ENCODE measurements around the gene ATXN2.

ATXN2 gene

DNA sequence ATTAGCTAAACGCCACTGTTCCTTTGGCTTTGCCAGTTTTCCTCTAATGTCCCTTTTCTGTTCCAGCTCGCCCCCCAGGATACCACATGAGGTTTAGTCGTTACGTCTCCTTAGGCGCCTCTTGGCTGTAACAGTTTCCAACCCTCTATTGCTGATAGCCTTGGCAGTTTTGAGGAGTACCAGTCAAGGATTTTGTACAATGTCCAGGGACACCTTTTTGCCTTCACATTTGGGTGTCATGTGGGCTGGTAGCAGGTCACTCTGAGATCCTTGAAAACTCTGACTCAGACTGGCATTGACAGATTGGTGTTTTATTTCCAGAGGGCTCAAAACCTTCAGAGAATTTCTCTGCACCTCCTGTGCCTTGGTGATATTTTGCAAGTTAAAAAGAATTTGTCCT, 179.3 kb downstream of the ATXN2 start:
- no peak for DNase-seq (ENCODE audit: low spot score)

DNA sequence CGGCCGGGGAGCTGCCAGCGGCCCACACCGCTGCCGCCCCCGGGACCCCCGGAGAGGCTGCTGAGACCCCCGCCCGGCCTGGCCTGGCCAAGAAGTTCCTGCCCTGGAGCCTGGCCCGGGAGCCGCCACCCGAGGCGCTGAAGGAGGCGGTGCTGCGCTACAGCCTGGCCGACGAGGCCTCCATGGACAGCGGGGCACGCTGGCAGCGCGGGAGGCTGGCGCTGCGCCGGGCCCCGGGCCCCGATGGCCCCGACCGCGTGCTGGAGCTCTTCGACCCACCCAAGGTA, 180.6 kb downstream of the ATXN2 start:
- DNase-seq (ENCODE audit: low spot score), result no peak

DNA sequence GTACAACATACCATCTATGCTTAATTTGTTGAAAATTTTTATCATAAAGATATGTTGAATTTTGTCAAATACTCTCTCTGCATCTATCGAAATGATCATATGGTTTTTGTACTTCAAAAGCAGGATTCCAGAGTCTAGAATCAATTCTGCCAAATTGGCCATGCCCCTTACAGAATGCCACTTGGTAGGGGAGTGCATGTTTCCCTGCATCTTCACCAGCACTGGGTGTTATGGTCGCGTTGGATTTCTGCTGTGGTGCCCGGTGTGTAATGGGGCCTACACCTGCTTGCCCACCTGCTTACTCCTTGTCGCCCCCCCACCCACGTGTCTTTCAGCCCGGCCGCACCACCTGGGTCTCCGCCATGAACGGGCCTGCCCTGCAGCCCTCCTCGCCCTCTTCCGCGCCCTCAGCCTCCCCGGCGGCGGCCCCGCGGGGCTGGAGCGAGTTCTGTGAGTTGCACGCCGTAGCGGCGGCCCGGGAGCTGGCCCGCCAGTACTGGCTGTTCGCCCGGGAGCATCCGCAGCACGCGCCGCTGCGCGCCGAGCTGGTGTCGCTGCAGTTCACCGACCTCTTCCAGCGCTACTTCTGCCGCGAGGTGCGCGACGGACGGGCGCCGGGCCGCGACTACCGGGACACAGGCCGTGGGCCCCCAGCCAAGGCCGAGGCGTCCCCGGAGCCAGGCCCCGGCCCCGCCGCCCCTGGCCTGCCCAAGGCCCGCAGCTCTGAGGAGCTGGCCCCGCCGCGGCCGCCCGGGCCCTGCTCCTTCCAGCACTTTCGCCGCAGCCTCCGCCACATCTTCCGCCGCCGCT, 181.1 kb downstream of the ATXN2 start:
- DNase-seq (ENCODE audit: low spot score), result no peak

DNA sequence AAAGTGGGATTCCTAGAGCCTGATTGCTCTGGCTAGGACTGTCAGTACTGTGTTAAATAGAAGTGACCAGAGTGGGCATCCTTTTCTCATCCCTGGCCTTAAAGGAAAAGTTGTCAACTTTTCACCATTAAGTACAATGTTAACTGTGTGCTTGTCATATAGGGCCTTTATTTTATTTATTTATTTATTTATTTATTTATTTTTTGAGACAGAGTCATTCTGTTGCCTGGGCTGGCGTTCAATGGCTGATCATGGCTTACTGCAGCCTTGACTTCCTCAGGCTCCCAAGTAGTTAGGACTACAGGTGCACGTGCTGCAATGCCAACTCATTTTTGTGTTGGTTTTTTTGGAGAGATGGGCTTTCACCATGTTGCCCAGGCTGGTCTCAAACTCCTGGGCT, 181.8 kb downstream of the ATXN2 start:
- DNase-seq (ENCODE audit: low spot score), result no peak

DNA sequence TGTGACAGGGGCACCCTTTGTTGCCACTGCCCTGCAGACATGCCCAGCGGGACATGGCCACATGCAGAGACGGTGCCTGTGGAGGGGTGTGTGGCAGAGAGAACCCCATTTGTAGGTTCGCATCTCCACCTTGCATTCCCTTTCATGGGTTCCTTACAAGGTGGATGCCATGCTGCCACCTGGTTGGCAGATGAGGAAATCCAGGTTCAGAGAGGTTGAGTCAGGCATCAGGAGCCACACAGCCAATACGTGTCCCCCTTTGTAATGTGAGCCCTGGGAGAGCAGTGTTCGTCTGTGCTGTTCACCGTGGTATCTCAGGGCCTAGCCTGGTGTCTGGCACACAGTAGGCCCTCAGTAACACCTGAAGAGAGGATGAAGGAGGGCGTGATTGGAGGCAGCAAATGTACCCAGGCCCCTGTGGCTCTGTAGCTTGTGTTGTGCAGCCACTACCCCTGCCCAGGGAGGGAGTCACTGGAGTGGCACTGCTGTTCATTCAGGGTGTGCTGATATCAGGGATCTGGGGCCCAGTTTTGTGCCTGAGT, 184.3 kb downstream of the ATXN2 start:
- no peak for DNase-seq (ENCODE audit: low spot score)

DNA sequence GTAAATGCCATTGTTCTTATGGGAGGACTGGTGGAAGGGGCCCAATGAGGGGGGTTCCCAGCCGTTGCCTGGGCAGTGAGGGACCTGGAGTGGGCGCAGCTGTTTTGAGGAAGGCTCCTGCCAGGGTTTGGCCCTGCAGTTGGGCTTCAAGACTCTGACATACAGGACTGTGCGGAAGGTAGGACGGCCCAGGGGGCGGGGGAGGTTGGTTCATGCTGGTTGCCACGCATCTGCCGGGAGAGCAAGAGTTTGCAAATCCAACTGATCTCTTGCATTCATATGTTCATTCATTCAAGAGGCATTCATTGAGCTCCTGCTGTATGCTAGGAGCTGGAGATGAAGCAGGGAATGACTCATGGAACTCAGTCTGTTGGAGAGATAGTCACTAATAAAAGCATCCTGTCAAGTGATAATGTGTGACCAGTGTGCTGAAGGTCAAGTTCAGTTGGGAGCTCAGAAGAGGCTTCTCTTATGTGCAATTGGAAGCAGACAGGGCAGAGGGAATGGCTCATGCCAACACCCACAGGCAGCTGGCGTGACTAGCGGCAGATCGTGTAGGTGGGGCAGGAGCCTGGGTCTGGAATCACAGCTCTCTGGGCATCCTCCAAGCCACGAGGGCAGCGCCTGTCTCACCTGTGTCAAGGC, 185.6 kb downstream of the ATXN2 start:
- peak; percentile 57 for DNase-seq (ENCODE audit: low spot score)

DNA sequence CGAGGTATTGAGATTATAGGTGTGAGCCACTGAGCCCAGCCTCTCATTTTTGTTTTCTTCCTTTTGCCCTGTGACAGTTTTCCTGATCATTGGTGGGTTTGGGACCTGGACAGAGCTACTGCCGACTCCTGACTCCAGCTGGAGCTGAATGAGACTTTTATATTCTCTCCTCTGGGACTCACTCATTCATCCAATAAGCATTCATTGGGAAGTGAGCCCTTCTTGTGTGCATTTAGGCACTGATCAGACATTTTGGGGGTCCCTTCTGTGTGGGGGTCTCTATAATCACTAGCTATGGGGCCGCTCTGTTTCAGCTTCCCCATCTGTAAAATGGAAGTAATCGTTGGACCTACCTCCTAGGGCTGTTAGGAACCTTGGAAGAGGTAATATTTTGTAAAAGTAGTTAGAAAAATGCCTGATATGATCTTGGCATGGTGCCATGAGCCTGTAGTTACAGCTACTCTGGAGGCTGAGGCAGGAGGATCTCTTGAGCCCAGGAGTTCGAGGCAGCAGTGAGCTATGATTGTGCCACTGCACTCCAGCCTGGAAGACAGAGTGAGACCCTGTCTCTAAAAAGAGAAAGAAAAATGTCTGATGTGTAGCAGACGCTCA, 186.2 kb downstream of the ATXN2 start:
- no peak for DNase-seq (ENCODE audit: low spot score)

DNA sequence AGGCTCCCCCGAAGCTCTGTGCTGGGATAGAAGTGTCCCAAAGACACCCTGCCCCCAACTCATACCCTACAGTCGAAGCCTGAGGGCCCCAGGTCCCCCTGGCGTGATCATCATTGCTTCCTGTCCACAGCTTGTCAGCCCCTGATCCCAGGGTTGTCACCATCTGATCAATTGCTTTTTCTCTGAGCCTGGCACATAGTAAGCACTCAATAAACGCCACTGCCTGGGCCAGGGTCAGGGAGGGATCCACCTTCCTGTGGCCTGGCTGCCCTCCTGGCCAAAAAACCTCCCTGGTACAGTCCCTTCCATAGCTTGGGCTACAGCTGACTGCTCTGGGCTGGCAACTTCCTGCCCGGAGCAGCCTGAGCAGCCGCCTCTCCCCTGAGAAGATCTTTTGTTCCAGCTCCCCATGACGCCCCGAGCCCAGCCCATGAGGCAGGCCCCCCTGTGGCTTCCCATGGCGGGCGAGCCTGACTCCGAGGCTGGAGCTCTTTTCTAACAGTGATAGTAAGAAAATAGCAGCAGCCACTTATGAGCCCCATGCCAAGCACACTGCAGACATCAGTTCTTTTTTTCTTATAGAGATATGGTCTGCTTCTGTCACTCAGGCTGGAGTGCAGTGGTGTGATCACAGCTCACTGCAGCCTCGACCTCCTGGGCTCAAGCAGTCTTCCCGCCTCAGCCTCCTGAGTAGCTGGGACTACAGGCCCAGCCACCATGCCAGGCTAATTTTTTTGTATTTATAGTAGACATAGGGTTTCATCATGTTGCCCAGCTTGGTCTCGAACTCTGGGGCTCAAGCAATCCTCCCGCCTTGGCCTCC, 186.9 kb downstream of the ATXN2 start:
- DNase-seq (ENCODE audit: low spot score), result no peak

DNA sequence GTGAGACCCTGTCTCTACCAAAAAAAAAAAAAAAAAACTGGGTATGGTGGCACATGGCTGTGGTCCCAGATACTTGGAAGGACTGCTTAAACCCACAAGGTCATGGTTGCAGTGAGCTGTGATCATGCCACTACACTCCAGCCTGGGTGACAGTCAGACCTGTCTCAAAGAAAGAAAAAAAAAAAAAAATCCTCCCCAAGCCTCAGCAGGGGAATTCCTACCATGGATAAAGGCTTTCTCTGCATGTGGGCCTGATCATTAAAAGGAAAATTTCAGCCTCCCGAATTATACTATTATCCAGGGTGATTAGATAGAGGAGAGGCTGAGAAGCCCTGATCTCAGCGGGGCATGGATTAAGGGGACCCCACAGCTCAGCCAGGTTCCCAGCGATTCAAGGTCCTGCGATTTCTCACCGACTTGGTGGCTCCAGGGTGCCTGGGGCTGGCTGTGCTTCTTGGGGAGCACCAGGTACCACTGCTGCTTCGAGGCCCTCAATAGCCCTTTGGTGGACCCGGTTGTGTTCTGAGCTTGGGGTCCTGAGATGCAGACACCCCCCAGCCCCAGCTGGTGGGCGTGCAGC, 187.8 kb downstream of the ATXN2 start:
- DNase-seq (ENCODE audit: low spot score), result no peak

DNA sequence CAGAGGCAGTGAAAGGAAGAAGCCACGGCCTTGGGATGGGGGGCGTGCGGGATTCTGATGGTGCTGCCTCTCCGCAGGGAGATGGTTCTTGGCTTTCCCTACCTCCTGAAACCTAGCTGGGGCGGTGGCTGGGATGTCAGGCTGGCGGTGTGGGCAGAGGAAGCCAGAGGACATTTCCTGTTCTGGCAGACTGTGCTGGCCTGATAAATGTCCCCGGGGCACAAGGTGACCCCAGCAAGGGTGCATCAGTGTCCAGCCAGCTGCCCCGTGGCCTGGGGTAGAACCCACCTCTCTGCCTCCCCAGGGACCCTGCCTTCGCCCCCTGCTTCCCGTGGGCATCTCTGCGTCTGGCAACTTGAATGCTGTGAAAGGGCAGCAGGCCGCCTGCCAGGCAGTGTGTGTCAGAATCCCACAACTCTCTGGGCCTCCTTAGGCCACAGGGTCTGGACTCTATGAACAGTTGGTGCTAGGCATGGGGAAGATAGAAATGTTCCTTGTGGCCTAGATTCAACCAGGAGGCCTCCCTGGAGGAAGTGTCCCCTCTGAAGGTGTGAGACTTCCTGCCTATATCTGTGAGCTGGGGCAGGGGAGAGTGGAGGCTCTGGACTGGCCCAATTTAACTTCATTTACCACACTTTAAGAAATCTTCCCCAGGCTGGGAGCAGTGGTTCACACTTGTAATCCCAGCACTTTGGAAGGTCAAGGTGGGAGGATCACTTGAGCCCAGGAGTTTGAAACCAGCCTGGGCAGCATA, 188.5 kb downstream of the ATXN2 start:
- DNase-seq (ENCODE audit: low spot score), result no peak

DNA sequence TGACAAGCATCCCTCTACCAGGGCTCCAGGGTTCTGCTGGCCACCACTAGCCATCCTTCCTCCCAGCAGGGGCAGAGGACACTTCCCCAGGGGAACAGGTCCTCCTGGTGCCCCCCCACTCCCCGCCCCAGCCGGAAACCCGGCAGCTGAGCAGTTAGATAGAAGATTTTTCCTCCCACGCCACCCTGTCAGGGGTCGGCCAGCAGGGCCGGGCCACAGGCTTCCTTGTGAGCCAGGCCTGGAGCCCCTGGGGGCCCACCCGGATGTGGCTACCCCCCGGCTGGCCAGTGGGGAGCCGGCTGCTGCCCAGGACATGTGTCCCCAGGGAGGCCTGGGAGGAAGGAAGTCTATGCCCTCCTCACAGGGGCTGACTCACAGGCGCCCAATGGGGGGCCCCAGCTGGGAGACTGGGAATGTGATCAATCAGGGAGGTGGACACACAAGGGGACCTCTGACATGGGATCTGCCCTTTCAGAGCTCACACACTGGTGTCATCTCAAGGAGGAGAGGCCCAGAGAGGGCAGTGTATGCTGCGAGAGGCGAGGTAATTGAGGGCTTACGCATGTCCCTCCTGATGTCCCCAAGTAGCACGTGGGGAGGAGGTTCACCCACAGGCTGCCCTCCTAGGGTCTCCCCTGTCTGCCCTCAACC, 189.2 kb downstream of the ATXN2 start:
- DNase-seq (ENCODE audit: low spot score), result no peak

DNA sequence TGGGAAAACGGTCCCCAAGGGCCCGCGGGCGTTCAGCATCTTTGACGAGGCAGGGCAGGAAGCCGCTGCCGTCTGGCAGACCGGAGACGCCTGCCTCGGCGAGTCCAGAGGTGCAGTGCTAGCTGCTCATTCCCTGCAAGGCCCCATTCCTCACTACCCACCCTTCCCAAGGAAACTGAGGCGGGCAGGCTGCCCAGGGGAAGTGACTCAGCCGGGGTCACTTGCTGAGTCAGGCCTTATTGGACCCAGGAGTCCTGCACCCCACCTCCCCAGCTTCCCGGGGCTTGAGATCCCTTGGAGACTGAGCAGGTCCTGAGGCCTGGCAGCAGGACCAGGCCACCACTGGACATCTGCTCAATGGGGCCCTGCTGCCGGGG, 189.7 kb downstream of the ATXN2 start:
- DNase-seq (ENCODE audit: low spot score), result no peak

DNA sequence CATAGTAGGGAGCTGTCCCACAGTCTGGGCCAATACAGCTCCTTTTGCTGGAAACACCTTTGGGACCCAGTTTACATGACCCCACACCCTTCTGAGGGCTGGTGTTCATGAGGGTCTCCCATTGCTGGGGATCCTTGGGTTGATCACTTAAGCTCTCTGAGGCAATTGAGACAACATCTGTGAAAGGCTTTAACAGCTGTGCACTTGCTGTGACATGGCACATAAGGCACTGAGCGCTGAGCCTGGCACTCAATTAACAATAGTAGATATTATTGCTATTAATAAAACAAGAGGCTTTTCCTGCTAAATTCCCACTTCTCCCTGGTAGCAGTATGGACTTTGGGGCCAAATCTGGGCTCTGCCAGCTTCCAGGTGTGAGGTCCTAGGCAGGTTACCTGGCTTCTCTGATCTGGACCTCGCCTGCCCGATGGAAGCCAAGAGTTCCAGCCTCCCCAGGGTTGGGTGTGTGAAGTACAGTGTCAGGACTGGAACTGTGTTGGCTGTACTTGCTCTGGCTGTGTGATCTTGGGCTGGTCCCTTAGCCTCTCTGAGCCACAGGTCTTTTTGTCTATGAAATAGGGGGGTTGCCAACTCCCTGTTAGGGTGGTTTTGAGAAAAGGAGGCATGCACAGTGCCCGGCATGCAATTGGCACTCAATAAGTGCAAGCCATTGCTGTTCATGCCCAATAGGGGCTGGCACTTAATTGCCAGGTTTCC, 190.3 kb downstream of the ATXN2 start:
- no peak for DNase-seq (ENCODE audit: low spot score)

DNA sequence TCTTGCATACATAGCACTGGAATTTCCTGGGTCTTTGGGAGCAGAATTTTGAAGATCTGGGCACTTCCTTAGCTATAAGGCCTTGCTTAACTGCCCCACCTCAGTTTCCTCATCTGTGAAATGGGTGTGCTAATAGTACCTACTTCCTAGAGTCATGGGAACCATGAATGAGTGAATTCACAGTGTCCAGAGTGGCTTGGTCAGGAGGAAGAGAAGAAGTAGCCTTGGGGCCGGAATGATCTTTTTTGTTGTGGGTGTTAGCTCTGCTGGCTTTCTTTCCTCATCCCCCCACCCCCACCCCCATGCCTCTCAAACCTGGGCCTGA, 191.0 kb downstream of the ATXN2 start:
- DNase-seq (ENCODE audit: low spot score), result no peak

DNA sequence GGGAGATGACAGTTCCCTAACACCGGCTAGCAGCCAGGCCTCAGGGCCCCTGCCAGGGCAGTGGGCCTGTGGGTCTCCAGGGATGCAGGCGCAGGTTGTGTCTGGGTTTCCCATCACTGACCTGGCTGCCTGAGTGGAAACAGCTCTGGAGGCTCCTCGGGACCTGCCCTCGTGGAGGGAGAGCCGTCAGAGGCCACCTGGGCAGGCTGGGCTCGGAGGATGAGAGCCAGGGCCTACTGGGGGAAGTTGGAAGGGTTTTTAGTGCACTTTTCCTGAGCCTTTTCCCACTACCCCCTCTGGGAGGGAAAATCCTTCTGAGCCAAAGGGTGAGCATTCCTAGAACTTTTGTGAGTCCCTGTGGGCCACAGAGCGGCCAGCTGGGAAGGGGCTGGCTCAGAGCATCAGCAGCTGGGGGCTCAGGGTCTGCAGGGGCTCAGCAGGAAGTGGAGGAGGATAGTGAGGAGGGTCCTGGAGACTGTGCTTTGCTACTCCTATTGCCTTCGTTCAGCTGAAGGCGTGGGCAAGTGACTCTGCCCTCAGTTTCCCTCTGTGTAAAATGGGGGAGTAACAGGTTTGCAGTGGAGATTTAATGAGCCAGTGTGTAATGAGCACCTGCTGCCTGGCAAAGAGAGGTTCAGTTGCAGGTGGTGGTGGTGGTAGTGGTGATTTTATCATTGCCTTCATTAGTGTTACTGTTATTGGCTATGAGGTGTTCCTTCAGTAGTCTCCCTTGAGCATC, 191.6 kb downstream of the ATXN2 start:
- DNase-seq (ENCODE audit: low spot score), result no peak

DNA sequence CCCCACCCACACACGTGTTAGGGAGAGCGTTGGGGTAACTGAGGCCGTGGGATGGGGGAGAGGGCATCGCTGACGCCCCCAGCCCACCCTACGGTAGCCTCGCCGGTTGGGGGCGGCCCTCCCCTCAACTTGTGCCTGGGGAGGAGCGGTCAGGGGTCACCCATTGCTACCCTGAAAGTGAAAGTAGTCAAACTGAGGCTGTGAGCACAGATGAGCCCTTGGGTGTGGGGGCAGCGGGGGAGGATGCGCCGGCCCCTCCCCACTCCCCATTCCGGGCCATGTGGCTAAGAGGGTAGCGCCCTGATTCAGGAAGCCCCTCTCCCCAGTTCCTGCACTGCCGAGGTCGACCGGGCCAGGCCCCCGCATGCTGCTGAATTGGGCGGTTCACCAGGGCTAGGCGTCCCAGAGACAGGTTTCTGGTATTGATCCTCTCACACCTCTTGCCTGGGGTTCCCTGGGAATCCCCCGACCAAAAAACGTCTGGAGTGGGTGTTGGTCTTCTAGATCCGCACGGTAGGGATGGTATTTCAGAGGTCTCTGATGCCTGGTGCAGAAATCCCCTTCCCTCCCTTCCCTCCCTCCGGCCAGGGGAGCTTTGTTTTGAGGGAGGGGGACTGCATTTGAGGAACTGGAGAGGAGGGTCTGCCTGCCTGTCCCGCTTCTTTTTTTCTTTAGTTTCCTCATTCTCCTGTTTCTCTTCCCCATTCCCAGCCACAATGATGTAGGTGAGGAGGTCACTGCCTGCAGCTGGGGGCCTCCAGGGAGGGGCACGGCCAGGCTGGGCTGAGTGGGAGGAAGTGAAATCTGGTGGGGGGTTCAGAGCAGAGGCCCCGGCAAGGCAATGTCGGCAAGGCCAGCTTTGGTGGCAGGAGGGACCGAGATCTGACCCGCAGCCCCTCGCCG, 192.4 kb downstream of the ATXN2 start:
- no peak for DNase-seq (ENCODE audit: low spot score)

DNA sequence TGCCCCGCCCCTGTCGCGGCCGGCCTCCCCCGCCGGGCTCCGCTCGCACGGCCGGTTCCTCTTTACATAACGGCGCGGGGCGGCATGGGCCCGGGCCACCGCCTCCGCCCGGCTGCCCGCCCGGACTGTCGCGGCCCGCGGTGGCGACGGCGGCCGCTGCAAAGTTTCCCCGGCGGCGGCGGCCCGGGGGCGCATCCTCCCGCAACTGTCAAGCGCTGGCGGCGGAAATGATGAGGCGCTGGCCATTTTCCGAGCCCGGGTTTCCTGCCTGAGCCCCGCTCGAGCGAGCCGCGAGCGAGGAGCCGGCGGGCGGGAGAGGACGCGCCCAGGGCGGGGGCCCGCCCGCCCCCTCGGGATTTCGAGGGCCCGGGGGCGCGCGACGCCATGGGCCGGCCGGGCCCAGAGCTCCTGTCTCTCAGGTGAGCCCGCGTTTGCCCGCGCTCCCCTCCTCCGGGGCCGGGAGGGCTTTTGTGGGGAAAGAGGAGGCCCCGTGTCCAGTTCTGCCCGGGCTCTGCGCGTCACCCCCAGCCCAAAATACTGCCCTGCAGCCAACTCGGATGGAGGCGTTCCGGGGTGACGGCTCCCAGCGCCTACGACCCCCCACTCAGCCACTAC, 193.1 kb downstream of the ATXN2 start, which contains the start of gene SH2B3:
SH2B3 (plus strand) TSS at position 65 of the 615 bp plus-strand sequence. CDS start 12,223 bp downstream, outside the sequence.
- DNase-seq (ENCODE audit: low spot score), result no peak

Data from AG08396 (cell line).